H9 (cell line): ENCODE measurements around the gene NAPSA. TPM values are rescaled to one million over a fixed set of nuclear protein-coding genes. Genes with fewer than 3 reads are reported as not detected.
A peak's percentile ranks its signal among the peaks of the same experiment; 100 is the strongest.

Experiments
- DNase-seq: peaks from one replicate; pipeline ENCODE4 v3.0.0-alpha.2; 2017
- H2AFZ ChIP-seq: one replicate; pipeline ENCODE4 v1.6.1; 2013; ENCODE audit warnings: mild to moderate bottlenecking, low read length, control low read depth, moderate library complexity
- H2AK5ac ChIP-seq: 2 replicates; pipeline ENCODE4 v1.6.1; 2013; ENCODE audit warnings: low read length, control low read depth, mixed read lengths; ENCODE audit not compliant: insufficient read length
- H2BK120ac ChIP-seq: one replicate; pipeline ENCODE4 v1.6.1; 2013; ENCODE audit warnings: low read depth, mild to moderate bottlenecking, low read length, control low read depth, inconsistent platforms; ENCODE audit not compliant: poor library complexity, severe bottlenecking
- H2BK12ac ChIP-seq: 2 replicates; pipeline ENCODE4 v1.6.1; 2013; ENCODE audit warnings: low read length, control low read depth, mixed read lengths, low read depth; ENCODE audit not compliant: insufficient read length
- H2BK15ac ChIP-seq: 2 replicates; pipeline ENCODE4 v1.6.1; 2013; ENCODE audit warnings: low read depth, low read length, control low read depth
- H2BK20ac ChIP-seq: one replicate; pipeline ENCODE4 v1.6.1; 2013; ENCODE audit warnings: low read depth, mild to moderate bottlenecking, low read length, control low read depth, inconsistent platforms; ENCODE audit not compliant: poor library complexity, severe bottlenecking
- H2BK5ac ChIP-seq: 2 replicates; pipeline ENCODE4 v1.6.1; 2013; ENCODE audit warnings: low read length, control low read depth, mixed read lengths; ENCODE audit not compliant: insufficient read length
- H3K14ac ChIP-seq: 2 replicates; pipeline ENCODE4 v1.6.1; 2013; ENCODE audit warnings: low read length, control low read depth; ENCODE audit not compliant: insufficient read depth
- H3K18ac ChIP-seq: 2 replicates; pipeline ENCODE4 v1.6.1; 2013; ENCODE audit warnings: low read depth, mild to moderate bottlenecking, mixed read lengths, low read length, control low read depth; ENCODE audit not compliant: insufficient read length
- H3K23ac ChIP-seq: 2 replicates; pipeline ENCODE4 v1.6.1; 2013; ENCODE audit warnings: low read length, control low read depth, mixed read lengths, low read depth; ENCODE audit not compliant: insufficient read length
- H3K23me2 ChIP-seq: 2 replicates; pipeline ENCODE4 v1.6.1; 2013; ENCODE audit warnings: low read depth, mild to moderate bottlenecking, mixed read lengths, low read length, control low read depth; ENCODE audit not compliant: insufficient read length, poor library complexity, severe bottlenecking
- H3K27ac ChIP-seq: 2 replicates; pipeline ENCODE4 v1.5.1; 2013; ENCODE audit warnings: low read length, control low read depth, mixed read lengths, low read depth; ENCODE audit not compliant: insufficient read length
- H3K27me3 ChIP-seq: 2 replicates; pipeline ENCODE4 v1.6.1; 2013; ENCODE audit warnings: low read length, control low read depth, inconsistent platforms; ENCODE audit not compliant: insufficient read depth
- H3K4ac ChIP-seq: 2 replicates; pipeline ENCODE4 v1.6.1; 2013; ENCODE audit warnings: low read depth, mild to moderate bottlenecking, control low read depth, inconsistent platforms, low read length, moderate library complexity
- H3K4me1 ChIP-seq: 2 replicates; pipeline ENCODE4 v1.6.1; 2013; ENCODE audit warnings: low read length, control low read depth, inconsistent platforms; ENCODE audit not compliant: insufficient read depth
- H3K4me2 ChIP-seq: 2 replicates; pipeline ENCODE4 v1.6.1; 2013; ENCODE audit warnings: low read length, control low read depth, mixed read lengths; ENCODE audit not compliant: insufficient read length, insufficient read depth
- H3K56ac ChIP-seq: 2 replicates; pipeline ENCODE4 v1.6.1; 2013; ENCODE audit warnings: low read depth, mild to moderate bottlenecking, mixed read lengths, low read length, control low read depth; ENCODE audit not compliant: insufficient read length
- H3K79me1 ChIP-seq: 2 replicates; pipeline ENCODE4 v1.6.1; 2013; ENCODE audit warnings: low read depth, mild to moderate bottlenecking, moderate library complexity, low read length, control low read depth, inconsistent platforms; ENCODE audit not compliant: insufficient read depth, poor library complexity, severe bottlenecking
- H3K79me2 ChIP-seq: 2 replicates; pipeline ENCODE4 v1.6.1; 2013; ENCODE audit warnings: low read length, control low read depth, inconsistent platforms; ENCODE audit not compliant: insufficient read depth
- H3K9ac ChIP-seq: 2 replicates; pipeline ENCODE4 v1.6.1; 2013; ENCODE audit warnings: low read length, control low read depth, mixed read lengths; ENCODE audit not compliant: insufficient read length; ENCODE audit errors: extremely low read depth
- H3K9me3 ChIP-seq: one replicate; pipeline ENCODE4 v1.6.1; 2013; ENCODE audit warnings: low read depth, low read length, inconsistent platforms; ENCODE audit not compliant: control insufficient read depth
- H3T11ph ChIP-seq: one replicate; pipeline ENCODE4 v1.6.1; 2013; ENCODE audit warnings: mild to moderate bottlenecking, low read length, control low read depth, inconsistent platforms
- H4K20me1 ChIP-seq: one replicate; pipeline ENCODE4 v1.6.1; 2013; ENCODE audit not compliant: control insufficient read depth, insufficient read length, insufficient read depth
- H4K5ac ChIP-seq: 2 replicates; pipeline ENCODE4 v1.6.1; 2013; ENCODE audit warnings: low read depth, mild to moderate bottlenecking, mixed read lengths, low read length, control low read depth; ENCODE audit not compliant: insufficient read length
- H4K8ac ChIP-seq: replicated peaks from 2 replicates; pipeline ENCODE4 v1.6.1; 2013; ENCODE audit warnings: low read length, control low read depth, mixed read lengths, low read depth; ENCODE audit not compliant: insufficient read length
- H4K91ac ChIP-seq: 2 replicates; pipeline ENCODE4 v1.6.1; 2013; ENCODE audit warnings: low read depth, mild to moderate bottlenecking, moderate library complexity, mixed read lengths, low read length, control low read depth; ENCODE audit not compliant: insufficient read length
- H3K27ac Mint-ChIP-seq, 3 experiments: 2 replicates in 2 of 3; 3 replicates in 1 of 3; pipeline ENCODE4 v1.8.0; 2020 to 2021; ENCODE audit warnings: mixed read lengths in 3 of 3, mild to moderate bottlenecking in 1 of 3, moderate library complexity in 1 of 3
- H3K27me3 Mint-ChIP-seq: 2 replicates; pipeline ENCODE4 v1.8.0; 2021; ENCODE audit warnings: low read depth, mild to moderate bottlenecking, moderate library complexity, mixed read lengths
- H3K36me3 Mint-ChIP-seq, 3 experiments: 2 replicates in 2 of 3; 3 replicates in 1 of 3; pipeline ENCODE4 v1.8.0; 2020 to 2021; ENCODE audit warnings: low read depth in 3 of 3, mixed read lengths in 3 of 3; ENCODE audit not compliant: insufficient read depth in 1 of 3
- H3K4me1 Mint-ChIP-seq, 2 experiments: 2 replicates each; pipeline ENCODE4 v1.8.0; 2020; ENCODE audit warnings: mixed read lengths in 2 of 2
- H3K4me3 Mint-ChIP-seq, 2 experiments: 2 replicates in 1 of 2; 3 replicates in 1 of 2; pipeline ENCODE4 v1.8.0; 2020 to 2021; ENCODE audit warnings: mild to moderate bottlenecking in 2 of 2, mixed read lengths in 2 of 2, moderate library complexity in 1 of 2
- H3K9me3 Mint-ChIP-seq, 2 experiments: 2 replicates in 1 of 2; 3 replicates in 1 of 2; pipeline ENCODE4 v1.8.0; 2020; ENCODE audit warnings: mild to moderate bottlenecking in 2 of 2, mixed read lengths in 2 of 2, moderate library complexity in 1 of 2
- WGBS: extraction: QIAGEN DNeasy Blood & Tissue Kit; methylation state at CpG from one replicate; pipeline ENCODE4 v1.1.7; 2013; ENCODE audit warnings: missing lambda C conversion rate, low lambda C conversion rate, mixed read lengths; ENCODE audit not compliant: insufficient read length; ENCODE audit errors: extremely low coverage; 5-methylcytosine and 5-hydroxymethylcytosine counted together
- total RNA-seq: library from RNA; stranded (reverse); gene quantifications from 2 replicates; pipeline ENCODE4 v1.2.1, GENCODE V29; 2021
- TF ChIP-seq, protein P1 (sequence below): fragments of 200-600 bp; sonication (generic); conservative IDR thresholded peaks from 3 replicates; pipeline ENCODE4 v1.8.0; 2021; ENCODE audit warnings: antibody characterized with exemption, mild to moderate bottlenecking

The NAPSA gene
- total RNA-seq, 1 experiment from 2014 or later, result 0.44 TPM

DNA sequence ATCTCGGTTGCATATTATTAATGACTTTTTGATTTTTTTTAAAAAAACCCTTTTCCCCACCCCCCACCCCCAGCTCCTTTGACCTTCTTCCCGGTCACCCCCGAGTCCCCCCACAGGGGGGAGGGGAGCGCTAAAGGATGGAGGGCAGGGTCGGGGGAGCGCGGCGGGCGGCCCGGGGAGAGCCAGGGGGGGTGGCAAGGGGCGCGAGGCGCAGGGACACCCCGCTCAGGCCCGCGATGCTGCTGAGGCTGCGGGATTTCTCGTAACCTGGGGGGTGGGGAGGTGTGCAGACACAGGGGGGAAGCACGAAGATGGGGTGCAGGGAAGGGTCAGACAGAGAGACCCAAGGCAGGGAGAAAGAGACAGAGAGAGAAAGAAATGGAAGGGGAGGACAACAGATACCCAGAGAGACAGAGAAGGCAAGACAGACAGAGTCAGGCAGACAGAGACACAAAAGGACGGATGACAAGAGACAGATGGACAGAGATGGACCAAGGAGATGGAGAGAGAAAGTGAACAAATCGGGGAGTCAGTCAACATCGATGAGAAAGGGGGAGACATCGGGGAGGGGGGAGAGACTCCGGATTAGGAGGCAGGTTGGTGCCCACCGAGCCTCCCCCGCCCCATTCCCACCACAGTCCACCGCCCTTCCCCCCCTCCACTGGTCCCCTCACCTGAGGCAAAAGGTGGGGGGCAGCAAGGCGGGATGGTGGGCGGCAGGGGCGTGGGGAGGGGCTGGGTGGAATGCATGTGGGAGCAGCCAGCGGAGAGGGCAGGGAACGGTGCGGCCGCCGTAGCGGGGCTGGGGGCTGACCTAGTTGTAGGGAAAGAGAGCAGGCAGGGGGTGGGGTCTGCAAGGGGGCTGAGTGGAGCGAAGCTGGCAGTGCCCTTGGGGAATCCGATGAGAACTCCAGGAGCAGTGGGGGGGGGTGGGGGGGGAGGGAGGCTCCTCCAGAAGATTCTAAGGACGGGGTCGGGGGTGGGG is 50.4 kb downstream of the NAPSA start:
- Histone ChIP-seq H3T11ph (no peak overlapping the region), H3K23me2 (peaks cover 24% of the 10 kb centered on the region), H2AFZ (no peak overlapping the region), H4K5ac (no peak overlapping the region), H2BK20ac (no peak overlapping the region), H3K9me3 (no peaks in the 10 kb centered on the region), H3K4me1 (no peaks in the 10 kb centered on the region), H4K91ac (no peak overlapping the region), H3K79me2 (no peaks in the 10 kb centered on the region), H3K9ac (peak overlapping the region; percentile 5), H2BK5ac (no peak overlapping the region), H2BK120ac (no peak overlapping the region), H3K18ac (no peak overlapping the region), H2BK15ac (no peak overlapping the region), H3K23ac (no peak overlapping the region), H3K27ac (no peak overlapping the region), H2BK12ac (no peak overlapping the region), H3K14ac (no peak overlapping the region), H3K56ac (no peak overlapping the region), H4K20me1 (no peaks in the 10 kb centered on the region), H4K8ac (no peak overlapping the region), H2AK5ac (no peak overlapping the region), H3K27me3 (no peaks in the 10 kb centered on the region), H3K4ac (no peak overlapping the region), H3K4me2 (peak overlapping the region; percentile 72), H3K79me1 (no peaks in the 10 kb centered on the region)
- Mint-ChIP-seq H3K27ac (peak overlapping the region; percentile 26 to 97 (median 96); a peak in 6 of 7 replicates), H3K36me3 (peaks cover 9 to 23% (median 17%) of the 10 kb centered on the region in 3 experiments; a peak in 6 of 7 replicates), H3K9me3 (no peaks in the 10 kb centered on the region; a peak in 1 of 5 replicates), H3K4me3 (peak overlapping the region; percentile 79 to 87), H3K27me3 (peaks cover 7% of the 10 kb centered on the region), H3K4me1 (peaks cover 19 to 43% of the 10 kb centered on the region in 2 experiments)
- peak; percentile 69 for DNase-seq
- TF ChIP-seq, protein P1, sequence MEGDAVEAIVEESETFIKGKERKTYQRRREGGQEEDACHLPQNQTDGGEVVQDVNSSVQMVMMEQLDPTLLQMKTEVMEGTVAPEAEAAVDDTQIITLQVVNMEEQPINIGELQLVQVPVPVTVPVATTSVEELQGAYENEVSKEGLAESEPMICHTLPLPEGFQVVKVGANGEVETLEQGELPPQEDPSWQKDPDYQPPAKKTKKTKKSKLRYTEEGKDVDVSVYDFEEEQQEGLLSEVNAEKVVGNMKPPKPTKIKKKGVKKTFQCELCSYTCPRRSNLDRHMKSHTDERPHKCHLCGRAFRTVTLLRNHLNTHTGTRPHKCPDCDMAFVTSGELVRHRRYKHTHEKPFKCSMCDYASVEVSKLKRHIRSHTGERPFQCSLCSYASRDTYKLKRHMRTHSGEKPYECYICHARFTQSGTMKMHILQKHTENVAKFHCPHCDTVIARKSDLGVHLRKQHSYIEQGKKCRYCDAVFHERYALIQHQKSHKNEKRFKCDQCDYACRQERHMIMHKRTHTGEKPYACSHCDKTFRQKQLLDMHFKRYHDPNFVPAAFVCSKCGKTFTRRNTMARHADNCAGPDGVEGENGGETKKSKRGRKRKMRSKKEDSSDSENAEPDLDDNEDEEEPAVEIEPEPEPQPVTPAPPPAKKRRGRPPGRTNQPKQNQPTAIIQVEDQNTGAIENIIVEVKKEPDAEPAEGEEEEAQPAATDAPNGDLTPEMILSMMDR, result no peak
- WGBS, result no CpG with 5 or more reads among the region's 40 CpGs
